Measurements from ENCODE around the gene RNF151.

DNA sequence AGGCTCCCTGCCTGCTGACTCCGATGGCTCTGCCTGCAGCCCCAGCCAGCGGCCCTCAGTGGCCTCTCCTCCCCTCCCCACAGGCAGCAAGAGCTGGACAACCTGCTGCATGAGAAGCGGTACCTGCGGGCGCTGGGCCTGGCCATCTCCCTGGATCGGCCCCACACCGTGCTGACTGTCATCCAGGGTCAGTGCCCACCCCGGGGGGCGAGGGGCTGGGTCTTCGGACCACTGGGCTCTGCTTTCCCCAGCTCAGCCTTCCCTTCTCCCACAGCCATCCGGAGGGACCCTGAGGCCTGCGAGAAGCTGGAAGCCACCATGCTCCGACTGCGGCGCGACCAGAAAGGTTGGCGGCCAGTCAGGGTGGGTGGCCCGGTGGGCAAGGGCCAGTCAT is 11.2 kb downstream of the RNF151 start:
- TF ChIP-seq, protein P1, sequence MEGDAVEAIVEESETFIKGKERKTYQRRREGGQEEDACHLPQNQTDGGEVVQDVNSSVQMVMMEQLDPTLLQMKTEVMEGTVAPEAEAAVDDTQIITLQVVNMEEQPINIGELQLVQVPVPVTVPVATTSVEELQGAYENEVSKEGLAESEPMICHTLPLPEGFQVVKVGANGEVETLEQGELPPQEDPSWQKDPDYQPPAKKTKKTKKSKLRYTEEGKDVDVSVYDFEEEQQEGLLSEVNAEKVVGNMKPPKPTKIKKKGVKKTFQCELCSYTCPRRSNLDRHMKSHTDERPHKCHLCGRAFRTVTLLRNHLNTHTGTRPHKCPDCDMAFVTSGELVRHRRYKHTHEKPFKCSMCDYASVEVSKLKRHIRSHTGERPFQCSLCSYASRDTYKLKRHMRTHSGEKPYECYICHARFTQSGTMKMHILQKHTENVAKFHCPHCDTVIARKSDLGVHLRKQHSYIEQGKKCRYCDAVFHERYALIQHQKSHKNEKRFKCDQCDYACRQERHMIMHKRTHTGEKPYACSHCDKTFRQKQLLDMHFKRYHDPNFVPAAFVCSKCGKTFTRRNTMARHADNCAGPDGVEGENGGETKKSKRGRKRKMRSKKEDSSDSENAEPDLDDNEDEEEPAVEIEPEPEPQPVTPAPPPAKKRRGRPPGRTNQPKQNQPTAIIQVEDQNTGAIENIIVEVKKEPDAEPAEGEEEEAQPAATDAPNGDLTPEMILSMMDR (IDR thresholded peaks at IDR 0.05; ENCODE audit: low read depth, low read length): no peak
- TF ChIP-seq EZH2phosphoT487 (IDR thresholded peaks at IDR 0.05; ENCODE audit: low read depth): no peak

Measured in OCI-LY3 (cell line).